Gastroesophageal sphincter (tissue), 3 donors: ENCODE results near the gene BPHL.

Experiments used
- EP300 ChIP-seq: sonication (generic); formaldehyde crosslinking; IDR thresholded peaks from one replicate; pipeline ENCODE4 v1.6.1; 2017; ENCODE audit warnings: antibody characterized with exemption, mild to moderate bottlenecking
- POLR2A ChIP-seq, 2 donors: fragments of 450-650 bp; IDR thresholded peaks; one replicate each; pipeline ENCODE4 v1.6.1; 2017; ENCODE audit warnings: antibody characterized with exemption in 2 of 2, mild to moderate bottlenecking in 2 of 2, moderate library complexity in 1 of 2
- TF ChIP-seq, protein P1 (sequence below), 4 experiments: fragments of 200-600 bp in 2 of 4; fragments of 450-650 bp in 2 of 4; sonication (generic) in 1 of 4; IDR thresholded peaks; one replicate each; pipeline ENCODE4 v1.5.1; 2017 to 2019; ENCODE audit warnings: antibody characterized with exemption in 4 of 4, mild to moderate bottlenecking in 2 of 4, moderate library complexity in 2 of 4

DNA sequence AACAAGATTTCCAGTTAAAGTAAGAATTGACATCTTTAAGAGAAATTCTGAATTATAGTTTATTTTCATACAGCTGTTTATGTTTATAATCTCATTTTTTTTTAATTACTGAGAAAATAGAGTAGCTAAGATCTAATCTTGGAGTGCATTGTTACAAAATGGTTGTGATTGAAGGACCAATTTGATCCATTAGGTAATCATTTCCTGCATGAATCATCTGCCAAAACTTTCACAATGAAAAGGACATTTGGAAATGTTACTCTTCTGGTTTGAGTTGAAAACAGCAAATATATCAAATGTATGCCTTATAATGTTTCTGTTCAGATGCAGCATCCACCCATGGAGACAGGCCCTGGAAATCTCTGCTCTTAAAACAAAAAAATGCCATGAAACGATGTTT, 19.8 kb downstream of the BPHL start:
- TF ChIP-seq, protein P1, sequence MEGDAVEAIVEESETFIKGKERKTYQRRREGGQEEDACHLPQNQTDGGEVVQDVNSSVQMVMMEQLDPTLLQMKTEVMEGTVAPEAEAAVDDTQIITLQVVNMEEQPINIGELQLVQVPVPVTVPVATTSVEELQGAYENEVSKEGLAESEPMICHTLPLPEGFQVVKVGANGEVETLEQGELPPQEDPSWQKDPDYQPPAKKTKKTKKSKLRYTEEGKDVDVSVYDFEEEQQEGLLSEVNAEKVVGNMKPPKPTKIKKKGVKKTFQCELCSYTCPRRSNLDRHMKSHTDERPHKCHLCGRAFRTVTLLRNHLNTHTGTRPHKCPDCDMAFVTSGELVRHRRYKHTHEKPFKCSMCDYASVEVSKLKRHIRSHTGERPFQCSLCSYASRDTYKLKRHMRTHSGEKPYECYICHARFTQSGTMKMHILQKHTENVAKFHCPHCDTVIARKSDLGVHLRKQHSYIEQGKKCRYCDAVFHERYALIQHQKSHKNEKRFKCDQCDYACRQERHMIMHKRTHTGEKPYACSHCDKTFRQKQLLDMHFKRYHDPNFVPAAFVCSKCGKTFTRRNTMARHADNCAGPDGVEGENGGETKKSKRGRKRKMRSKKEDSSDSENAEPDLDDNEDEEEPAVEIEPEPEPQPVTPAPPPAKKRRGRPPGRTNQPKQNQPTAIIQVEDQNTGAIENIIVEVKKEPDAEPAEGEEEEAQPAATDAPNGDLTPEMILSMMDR (IDR thresholded peaks at IDR 0.05), result no peak
- no peak for TF ChIP-seq POLR2A (IDR thresholded peaks at IDR 0.05)
- no peak for TF ChIP-seq EP300
